ENCODE measurements around the gene CACNB4. TPM values are rescaled to one million over a fixed set of nuclear protein-coding genes. Genes with fewer than 3 reads are reported as not detected.

CACNB4 gene
- polyA plus RNA-seq, 1 of the 3 experiments (the other 2 are of a cell fraction): 0.18 TPM

DNA sequence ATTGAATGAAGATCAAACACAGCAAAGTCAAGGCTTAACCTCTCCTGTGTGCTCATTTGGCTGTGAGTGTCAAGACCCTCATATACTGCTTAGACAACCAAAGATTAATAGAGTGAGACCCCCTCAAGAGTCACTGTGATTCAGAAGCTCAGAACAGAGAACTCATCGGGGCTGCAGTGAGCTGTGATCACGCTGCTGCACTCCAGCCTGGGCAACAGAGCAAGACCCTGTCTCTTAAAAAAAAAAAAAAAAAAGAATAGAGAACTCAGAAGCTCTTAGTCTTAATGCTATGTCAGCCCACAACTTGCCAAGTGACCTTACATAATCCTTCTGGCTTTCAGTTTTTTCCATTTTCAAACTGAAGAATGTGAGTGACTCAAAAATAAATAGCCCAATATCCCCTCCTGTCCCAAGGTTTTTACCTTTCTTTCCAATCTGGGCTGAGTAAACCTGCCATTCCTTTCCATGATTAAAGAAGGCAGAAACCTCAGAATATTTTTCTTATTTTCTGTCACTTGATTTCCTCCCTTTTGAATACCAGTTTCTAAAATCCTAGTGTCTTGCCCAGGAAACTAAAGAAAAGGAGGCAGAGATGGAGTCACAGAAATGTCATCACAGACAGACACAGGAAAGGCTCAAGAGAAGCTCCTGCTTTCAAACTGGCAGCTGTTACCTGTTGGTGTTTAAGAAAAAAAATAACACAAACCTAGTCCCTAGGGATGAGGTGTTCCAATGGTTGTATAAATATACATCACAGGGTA is 102.4 kb downstream of the CACNB4 start:
- no peak overlapping the region for H3K4me2 ChIP-seq
- CTCF ChIA-PET: interaction anchor here (1.2 to 2.6 kb wide), 3 partner anchors 9 to 29 kb away, joined by 4 to 12 read pairs (median 8); no protein-coding TSS in a partner anchor
- H3F3A ChIP-seq (replicated peaks; ENCODE audit: insufficient read depth): no peaks in the 10 kb centered on the region
- H3K9ac ChIP-seq: no peak overlapping the region
- POLR2A ChIA-PET: no interaction called here
- H4K20me1 ChIP-seq (ENCODE audit: insufficient read depth): no peaks in the 10 kb centered on the region
- TF ChIP-seq ELF1 (IDR thresholded peaks at IDR 0.05): no peak
- TF ChIP-seq RFX5 (IDR thresholded peaks at IDR 0.05; ENCODE audit: low read length): no peak
- TF ChIP-seq, protein P1, sequence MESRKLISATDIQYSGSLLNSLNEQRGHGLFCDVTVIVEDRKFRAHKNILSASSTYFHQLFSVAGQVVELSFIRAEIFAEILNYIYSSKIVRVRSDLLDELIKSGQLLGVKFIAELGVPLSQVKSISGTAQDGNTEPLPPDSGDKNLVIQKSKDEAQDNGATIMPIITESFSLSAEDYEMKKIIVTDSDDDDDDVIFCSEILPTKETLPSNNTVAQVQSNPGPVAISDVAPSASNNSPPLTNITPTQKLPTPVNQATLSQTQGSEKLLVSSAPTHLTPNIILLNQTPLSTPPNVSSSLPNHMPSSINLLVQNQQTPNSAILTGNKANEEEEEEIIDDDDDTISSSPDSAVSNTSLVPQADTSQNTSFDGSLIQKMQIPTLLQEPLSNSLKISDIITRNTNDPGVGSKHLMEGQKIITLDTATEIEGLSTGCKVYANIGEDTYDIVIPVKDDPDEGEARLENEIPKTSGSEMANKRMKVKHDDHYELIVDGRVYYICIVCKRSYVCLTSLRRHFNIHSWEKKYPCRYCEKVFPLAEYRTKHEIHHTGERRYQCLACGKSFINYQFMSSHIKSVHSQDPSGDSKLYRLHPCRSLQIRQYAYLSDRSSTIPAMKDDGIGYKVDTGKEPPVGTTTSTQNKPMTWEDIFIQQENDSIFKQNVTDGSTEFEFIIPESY (IDR thresholded peaks at IDR 0.05; ENCODE audit: borderline replicate concordance, low read depth): no peak
- TF ChIP-seq, protein P2, sequence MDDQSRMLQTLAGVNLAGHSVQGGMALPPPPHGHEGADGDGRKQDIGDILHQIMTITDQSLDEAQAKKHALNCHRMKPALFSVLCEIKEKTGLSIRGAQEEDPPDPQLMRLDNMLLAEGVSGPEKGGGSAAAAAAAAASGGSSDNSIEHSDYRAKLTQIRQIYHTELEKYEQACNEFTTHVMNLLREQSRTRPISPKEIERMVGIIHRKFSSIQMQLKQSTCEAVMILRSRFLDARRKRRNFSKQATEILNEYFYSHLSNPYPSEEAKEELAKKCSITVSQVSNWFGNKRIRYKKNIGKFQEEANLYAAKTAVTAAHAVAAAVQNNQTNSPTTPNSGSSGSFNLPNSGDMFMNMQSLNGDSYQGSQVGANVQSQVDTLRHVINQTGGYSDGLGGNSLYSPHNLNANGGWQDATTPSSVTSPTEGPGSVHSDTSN (IDR thresholded peaks at IDR 0.05): no peak
- no peak for TF ChIP-seq FOXM1 (IDR thresholded peaks at IDR 0.05; ENCODE audit: low read depth)
- TF ChIP-seq POLR2AphosphoS5 (IDR thresholded peaks at IDR 0.05; ENCODE audit: low read depth, low read length): no peak
- TF ChIP-seq, protein P3, sequence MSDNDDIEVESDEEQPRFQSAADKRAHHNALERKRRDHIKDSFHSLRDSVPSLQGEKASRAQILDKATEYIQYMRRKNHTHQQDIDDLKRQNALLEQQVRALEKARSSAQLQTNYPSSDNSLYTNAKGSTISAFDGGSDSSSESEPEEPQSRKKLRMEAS (IDR thresholded peaks at IDR 0.05; ENCODE audit: low read depth): no peak
- no peak for TF ChIP-seq GATA2 (CRISPR knock-in tag; IDR thresholded peaks at IDR 0.05)
- TF ChIP-seq CTCF (IDR thresholded peaks at IDR 0.05): no peak
- no peak for TF ChIP-seq MXI1 (IDR thresholded peaks at IDR 0.05; ENCODE audit: low read depth, low read length)
- no peak for TF ChIP-seq FOXJ3 (CRISPR knock-in tag; IDR thresholded peaks at IDR 0.05)
- TF ChIP-seq USF1 (IDR thresholded peaks at IDR 0.05; ENCODE audit: borderline replicate concordance, low read depth): no peak
- TF ChIP-seq NFIC (IDR thresholded peaks at IDR 0.05; ENCODE audit: borderline replicate concordance): no peak
- TF ChIP-seq IRF3 (IDR thresholded peaks at IDR 0.05; ENCODE audit: low read depth, low read length): no peak
- no peak for TF ChIP-seq TCF12 (IDR thresholded peaks at IDR 0.05)
- no peak for TF ChIP-seq MEF2A (IDR thresholded peaks at IDR 0.05; ENCODE audit: borderline replicate concordance, low read depth)
- TF ChIP-seq EZH2phosphoT487 (IDR thresholded peaks at IDR 0.05; ENCODE audit: borderline replicate concordance, low read depth): no peak
- no peak for TF ChIP-seq SIN3A (IDR thresholded peaks at IDR 0.05; ENCODE audit: borderline replicate concordance, low read depth, low read length)
- no peak for TF ChIP-seq EP300 (IDR thresholded peaks at IDR 0.05; ENCODE audit: borderline replicate concordance in 1 of 2, low read depth in 1 of 2, low read length in 1 of 2)
- no peak for TF ChIP-seq JUND (IDR thresholded peaks at IDR 0.05)
- DNase-seq: no peak
- no peaks in the 10 kb centered on the region for H3K79me2 ChIP-seq (ENCODE audit: insufficient read depth)
- no peak overlapping the region for H3K27ac ChIP-seq (ENCODE audit: low read depth in 2 of 2, low read length in 1 of 2)
- H3K27me3 ChIP-seq (ENCODE audit: insufficient read depth): no peaks in the 10 kb centered on the region
- H3K4me3 ChIP-seq (ENCODE audit: low read depth in 2 of 2, low read length in 1 of 2): no peak overlapping the region
- H3K4me1 ChIP-seq (ENCODE audit: control insufficient read depth in 1 of 2, insufficient read depth in 2 of 2, low read depth in 1 of 2, low read length in 1 of 2): peaks cover 0 to 3% of the 10 kb centered on the region in 2 experiments; a peak in 1 of 4 replicates
- no peak overlapping the region for H2AFZ ChIP-seq (ENCODE audit: low read depth)
- H3K9me2 ChIP-seq: no peaks in the 10 kb centered on the region
- H3K9me3 ChIP-seq: no peaks in the 10 kb centered on the region
- H3K36me3 ChIP-seq (replicated peaks in 1 of 2; ENCODE audit: control insufficient read depth in 1 of 2, insufficient read depth in 2 of 2, low read length in 1 of 2): no peaks in the 10 kb centered on the region
- WGBS (ENCODE audit: low lambda C conversion rate): 72% methylated on average over 2 of the region's 2 CpGs

Measured in SK-N-SH (cell line).